ENCODE results near the gene ABHD17A.

The ABHD17A gene

DNA sequence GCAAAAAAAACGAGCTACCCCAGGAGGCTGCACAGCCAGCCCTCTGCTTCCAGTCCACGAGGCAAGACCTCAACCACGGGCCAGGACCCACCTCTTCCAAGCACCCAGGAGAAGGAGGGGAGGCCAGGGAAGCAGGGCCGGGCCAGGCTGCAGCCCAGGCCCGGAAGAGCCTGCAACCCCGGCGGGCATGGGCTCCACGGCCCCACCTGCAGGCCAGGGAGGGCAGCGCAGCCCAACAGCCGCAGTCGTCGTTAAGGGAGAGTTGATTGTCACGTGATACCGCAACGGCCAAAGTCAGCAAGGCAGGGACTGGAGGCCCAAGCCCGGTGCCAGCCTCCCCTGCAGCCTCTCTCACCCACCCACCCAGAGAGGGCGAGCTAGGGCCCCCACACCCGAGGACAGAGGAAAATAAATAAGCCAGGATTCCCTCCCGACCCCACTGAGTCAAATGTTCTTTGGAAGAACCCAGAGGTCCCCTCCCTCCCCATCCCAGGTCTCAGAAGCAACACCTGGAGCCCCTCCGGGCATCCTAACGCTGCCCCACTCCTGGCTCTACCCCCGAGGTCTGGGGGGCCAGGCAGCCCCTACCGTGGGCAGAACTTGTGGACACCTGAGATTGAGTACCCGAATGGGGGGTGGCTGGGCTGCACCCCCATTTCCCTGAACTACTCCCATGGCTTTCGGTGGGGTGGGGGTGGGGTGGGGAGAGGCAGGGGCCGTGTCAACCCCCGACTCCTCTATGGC is 31.8 kb downstream of the ABHD17A start:
- peak; percentile 57 for DNase-seq (ENCODE audit: low read depth)

DNA sequence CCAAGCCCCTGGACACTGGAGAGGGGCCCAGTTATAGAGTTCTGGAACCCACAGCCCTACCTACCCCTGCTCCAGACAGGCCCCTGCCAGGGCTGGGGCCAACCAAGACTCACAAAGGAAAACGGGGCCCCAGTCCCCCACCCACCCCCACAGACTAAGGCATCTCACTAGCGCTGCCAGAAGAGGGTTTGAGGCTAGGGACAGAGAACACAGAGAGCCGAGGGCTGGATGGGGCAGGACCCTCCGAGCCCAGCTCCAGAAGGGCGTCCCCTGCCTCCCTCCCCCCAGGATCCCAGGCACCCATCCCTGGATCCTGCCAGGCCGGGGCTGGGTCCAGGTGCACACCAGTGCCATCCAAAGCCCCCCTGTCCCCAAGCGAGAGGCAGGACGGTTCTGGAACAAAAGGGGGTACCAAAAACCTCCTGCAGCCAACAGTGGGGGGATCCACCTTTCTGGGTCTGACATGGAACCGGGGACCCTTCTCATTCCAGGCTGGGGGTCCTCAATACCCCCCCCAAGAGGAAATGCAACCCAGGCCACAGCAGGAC is 32.6 kb downstream of the ABHD17A start:
- no peak for DNase-seq (ENCODE audit: low read depth)

DNA sequence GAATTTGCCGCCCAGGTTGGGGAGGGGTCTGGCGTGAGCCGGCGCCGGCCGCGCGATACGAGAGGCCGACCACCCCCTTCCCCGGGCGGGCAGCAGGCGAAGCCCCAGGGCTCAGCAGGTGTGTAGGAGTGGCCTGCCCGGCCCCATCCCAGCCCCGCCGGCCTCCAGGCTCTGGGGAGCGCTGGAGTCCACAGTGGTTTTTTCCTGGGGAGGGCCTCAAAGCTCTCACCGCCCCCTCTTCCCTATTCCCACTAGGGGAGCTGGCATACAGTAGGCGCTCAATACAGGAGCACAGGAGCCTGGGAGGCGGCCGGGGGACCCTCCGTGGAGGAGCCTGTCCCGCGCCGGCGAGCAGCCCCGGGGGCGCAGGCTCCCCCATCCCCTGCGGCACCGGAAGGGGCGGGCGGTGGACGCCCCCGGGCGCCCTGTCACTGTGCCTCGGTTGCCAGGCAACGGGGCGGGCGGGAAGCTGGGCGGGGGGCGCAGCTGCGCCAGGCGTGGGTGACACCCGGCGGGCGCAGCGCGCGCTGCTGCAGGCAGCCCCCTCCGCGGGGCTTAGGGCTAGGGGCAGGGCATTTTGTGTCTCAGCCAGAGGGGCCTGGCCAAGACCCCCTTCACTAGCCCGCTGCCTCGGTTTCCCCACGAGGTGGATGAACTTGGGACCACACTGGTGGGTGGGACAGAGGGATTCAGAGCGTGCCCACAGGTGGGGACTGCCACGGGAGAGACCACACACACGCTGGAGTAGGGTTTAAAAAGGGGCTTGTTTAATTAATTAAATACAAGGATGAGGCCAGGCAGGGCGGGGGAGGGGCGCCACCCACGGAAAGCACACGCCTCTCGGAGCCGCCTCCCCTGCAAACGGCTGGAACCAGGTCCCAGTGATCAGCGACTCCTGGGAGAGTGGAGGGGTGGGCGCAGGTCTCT is 33.4 kb downstream of the ABHD17A start:
- no peak for DNase-seq (ENCODE audit: low read depth)

DNA sequence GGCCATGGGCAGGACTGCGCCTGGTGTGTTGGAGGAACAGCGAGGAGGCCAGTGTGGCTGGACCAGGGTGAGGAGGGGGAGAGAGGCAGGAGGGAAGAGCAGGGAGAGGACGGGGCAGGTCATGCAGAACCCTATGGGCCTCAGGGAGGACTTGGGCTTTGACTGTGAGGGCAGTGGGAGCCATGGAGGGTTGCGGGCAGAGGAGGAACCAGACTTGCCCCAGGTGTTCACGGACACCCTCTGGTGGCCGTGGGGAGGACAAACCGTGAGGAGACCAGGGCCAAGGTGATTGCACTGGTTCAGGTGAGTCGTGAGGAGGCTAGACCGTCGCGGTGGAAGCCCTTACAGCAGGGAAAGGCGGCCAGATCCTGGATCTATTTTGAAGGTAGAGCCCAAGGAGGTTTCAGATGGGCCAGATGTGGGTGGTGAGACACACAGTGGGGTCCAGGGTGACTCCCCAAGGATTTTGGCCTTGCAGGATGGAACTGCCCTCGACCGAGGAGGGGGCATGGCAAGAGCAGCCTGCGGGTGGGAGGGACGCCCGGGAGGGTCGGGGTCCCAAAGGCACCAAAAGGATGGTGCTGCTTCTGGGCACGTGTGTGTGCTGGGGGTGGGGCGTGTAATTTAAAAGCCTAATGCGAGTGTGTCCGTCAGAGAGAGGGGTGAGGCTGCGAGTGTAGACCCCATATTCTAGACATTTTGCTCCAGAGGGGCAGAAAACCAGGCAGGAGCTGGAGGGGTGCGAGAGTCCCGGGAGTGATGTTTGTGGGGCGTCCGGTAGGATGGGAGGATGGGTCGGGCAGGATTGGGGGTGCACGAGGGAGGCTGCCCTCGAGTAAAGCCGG is 34.3 kb downstream of the ABHD17A start:
- DNase-seq (ENCODE audit: low read depth): no peak

DNA sequence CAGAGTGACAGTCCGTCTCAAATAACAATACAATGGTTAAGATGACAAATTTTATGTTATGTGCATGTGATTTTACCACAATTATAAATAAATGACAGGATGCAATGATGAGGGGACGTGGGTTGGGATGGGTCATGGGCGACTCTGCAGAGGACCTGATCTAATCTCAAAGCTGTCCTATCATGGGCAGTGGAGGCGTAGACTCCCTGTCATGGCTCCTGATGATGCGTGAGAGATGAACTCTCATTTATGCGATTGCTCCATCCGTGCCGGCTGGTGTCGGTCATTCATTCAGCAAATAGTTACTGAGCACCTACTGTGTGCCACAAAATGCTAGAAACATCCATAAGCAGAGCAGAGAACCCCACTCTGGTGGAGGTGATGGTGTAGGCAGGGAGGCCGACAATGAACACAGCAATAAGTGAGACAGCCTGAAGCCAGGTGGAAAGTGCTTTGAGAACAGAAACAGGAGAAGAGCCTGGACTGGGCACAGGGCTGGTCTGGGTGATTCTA is 35.4 kb downstream of the ABHD17A start:
- DNase-seq (ENCODE audit: low read depth): no peak

DNA sequence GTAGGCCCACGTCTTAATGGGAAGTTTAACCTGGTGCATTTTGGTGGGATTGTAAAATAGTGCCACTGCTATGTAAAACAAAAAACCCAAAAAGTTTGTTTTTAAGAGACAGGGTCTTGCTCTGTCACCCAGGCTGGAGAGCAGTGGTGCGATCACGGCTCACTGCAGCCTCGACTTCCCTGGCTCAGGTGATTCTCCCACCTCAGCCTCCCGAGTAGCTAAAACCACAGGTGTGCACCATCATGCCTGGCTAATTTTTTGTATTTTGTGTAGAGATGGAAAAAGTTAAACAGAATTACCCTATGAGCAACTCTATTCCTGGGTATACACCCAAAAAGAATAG is 36.2 kb downstream of the ABHD17A start:
- no peak for DNase-seq (ENCODE audit: low read depth)

DNA sequence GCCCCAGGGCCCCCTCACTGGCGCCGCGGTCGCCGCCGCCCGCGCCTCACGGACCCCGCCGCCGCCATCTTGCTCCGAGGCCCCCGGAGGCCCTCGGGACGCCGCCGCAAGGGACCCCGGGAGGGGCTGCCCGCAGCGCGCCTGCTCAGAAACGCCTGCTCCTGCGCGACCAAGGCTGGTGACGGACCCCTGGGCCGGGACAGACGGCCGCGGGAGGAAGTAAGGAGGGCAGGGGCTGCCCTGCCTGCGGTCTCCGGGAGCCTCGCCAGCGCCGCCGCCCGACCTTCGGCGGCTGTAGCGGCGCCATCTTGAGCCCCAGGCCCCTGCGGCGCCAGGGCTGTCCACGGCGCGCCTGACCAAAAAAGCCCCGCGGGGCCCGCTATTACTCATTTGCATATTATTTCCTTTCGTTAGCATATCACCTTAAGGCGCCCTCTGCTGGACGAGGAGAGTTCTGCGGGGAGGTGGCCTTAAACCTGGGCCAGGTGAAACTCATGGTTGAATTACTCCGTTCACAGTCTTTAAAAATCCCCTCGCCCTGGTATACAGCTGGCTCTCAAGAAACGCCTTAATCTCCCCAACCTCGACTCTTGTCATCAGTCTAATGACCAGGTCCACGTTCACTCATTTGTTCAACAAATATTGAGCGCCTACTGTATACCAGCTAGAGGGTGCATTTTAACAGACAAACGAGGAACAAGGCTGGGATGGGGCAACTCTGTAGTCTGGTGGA is 36.7 kb downstream of the ABHD17A start, which contains the start of gene REXO1:
TSS of gene REXO1 (minus strand) at position 85 of the 733 bp plus-strand sequence. CDS start 125 bp downstream, outside the sequence.
- DNase-seq (ENCODE audit: low read depth): peak; percentile 98

DNA sequence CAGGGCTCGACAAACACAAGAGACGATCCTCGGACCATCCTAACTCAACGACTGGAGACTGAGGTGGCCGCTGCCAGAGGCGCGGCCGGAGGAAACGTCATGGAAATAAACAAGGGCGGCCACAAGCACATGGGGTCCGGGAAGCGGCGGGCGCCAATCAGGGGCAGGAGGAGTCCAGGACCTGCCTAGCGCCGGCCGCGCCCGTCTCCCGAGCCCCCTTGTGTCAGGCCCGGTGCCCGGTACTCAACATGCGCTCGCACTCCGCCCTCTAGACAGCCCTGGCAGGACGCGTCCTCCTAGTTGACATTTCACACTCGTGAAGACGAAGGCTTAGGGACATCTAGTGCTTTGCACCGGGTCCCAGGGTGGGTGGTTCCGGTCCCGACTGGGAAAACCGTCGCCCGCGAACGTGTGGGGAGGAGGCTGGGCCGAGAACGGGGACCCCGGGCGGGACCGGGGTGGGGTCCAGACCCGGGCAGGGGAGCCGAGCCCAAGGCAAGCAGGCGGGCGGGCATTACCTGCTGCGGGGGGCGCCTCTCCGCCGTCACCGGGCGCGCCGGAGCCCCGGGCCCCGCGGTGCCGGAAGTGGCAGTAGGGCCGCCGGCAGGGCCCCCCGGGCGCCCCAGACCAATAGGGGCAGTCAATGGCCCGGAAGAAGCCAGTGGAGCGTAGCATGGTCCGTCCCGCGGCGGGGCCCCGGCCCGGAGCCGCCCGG is 37.5 kb downstream of the ABHD17A start:
- no peak for DNase-seq (ENCODE audit: low read depth)

DNA sequence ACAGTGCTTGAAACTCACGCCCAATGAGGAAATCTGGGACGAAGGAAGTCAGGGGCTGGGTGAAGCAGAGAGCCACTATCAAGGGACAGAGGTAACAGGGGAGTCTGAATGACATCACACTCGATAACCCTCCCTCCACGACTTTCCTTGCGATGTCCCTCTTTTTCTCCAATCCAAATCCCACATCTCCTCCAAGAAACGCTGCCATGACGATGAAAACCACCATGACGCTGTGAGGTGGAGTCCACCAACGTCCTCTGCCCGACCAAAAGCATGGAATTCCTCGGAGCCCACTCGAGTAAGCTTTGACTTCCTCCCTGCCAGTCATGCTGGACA is 38.0 kb downstream of the ABHD17A start:
- no peak for DNase-seq (ENCODE audit: low read depth)

DNA sequence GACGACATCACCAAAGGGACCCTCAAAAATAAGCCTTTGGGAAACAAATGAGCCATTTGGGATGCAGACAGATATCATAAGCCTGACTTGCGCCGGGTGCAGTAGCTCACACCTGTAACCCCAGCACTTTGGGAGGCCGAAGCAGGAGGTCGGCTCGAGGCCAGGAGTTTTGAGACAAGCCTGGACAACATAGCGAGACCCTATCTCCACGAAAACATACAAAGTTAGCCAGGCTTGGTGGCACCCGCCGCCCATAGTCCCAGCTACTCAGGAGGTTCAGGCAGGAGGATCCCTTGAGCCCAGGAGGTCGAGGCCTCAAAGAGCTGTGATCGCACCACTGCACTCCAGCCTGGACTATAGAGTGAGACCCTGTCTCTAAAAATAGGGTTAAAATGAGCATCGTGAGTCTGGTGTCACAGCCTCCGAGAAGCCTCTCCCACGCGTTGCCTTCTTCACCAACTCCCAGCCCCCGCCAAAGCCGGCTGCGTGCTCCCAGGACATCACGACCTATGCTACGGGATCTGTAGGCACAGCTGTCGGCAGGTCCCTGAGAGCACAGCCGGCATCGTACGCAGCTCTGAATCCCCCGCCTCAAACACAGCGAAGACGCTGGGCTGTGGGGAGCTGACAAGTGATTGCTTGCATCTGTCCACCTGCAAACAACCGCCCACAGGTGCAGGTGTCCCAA is 38.6 kb downstream of the ABHD17A start:
- DNase-seq (ENCODE audit: low read depth): no peak

DNA sequence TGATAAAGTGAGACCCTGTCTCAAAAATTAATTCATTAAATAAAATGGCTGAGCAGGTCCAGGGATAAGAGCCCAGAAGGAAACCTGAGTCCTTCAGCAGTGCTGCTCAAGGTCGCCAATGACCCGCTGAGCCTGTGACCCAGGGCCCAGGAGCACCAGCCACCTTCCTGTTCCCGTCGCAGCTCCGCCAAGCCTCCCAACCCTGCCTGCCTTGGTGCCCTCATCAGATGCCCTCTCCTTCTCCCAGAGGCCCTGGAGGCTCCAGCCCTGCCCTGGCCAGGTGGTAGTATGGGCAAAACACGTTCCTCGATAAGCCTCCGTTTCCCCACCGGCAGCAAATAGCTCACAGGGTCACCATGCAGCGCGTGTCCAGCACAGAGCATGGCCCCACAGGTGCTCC is 39.7 kb downstream of the ABHD17A start:
- no peak for DNase-seq (ENCODE audit: low read depth)

DNA sequence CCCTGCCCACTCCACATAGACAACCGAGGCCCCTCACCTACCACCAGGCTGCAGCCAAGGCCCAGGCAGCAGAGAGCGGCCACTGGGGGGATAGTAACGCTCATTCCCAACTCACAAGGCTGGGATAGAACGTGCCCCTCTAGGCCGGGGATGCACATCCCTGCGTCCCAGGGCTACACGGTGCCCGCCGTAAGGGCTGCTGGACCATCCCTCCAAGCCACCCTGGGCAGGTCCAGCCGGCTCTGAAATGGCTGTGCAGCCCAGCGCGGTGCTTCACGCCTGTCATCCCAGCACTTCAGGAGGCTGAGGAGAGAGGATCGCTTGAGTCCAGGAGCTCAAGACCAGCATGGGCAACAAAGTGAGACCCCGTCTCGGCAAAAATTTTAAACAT is 40.2 kb downstream of the ABHD17A start:
- DNase-seq (ENCODE audit: low read depth): no peak

DNA sequence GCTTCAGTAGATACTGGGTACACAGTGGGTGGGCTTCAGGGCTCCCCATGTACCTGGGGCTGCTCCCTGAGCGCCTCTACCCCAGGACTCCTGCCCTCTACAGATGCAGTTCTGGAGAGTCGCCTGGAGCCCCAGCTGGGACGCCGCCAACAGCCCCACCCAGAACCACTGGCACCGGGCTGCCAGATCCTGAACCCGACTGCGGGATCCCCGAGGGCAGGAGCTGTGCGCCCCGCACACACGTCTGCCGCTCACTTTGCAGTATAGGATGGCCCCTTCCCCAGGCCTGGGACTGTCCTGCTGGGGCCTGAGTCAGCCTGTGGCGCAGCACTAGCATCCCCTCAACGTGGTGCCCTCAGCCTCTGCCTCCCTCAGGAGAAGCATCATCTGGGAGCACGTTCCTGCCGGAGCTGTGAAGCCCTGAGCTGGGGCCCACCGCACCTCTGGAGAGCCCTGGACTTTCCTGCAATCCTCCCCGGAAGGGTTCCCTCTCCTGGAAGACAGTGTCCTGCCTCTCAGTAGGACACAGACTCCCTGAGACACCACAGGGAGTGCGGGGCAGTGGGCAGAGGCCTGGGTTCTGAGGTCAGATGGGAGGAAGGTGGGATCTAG is 40.7 kb downstream of the ABHD17A start:
- no peak for DNase-seq (ENCODE audit: low read depth)

DNA sequence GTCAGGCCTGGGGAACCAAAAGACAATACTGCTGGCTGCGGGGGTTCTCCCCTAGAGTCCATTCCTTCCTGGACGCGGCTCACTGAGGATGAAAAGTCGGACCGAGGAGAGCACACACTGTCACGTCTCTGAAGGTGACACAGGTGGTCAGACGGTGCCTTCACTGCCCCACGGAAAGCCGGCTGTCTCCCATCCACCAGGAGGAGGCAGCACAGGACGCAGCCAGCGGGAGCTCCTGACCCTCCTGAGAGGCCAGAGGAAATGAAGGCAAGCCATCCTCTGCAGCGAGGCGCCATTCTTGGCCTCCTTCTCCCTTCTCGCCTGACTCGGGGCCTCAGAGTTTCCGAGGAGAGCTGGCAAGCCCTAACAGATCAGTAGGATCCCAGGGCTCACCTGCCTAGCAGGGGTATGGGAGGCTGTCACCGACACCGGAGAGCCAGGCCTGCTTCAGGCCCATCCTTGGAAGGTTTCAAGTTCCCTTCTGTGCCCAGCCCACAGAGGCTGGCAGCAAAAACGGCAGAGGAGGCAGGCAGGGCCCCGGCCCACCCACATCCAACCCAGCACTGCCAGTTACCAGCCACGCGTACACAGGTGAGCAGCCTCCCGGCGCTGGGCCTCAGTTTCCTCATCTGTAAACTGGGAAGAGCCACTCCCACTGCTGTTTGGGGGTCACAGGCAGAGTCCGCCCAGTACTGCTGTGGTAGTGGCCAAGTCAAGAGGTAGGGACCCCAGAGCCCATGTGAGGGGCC is 41.5 kb downstream of the ABHD17A start:
- no peak for DNase-seq (ENCODE audit: low read depth)

DNA sequence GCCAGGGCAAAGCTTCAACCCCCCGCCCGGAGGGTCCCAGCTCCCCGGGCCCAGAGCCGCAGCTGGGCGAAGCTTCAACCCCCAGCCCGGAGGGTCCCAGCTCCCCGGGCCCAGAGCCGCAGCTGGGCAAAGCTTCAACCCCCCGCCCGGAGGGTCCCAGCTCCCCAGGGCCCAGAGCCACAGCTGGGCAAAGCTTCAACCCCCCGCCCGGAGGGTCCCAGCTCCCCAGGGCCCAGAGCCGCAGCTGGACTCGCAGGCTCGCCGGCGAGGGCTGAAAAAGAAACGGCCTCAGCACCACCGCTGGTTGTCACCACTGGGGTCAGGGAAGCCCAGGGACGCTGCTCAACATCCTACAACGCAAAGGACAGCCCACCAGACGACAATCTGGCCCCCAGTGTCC is 42.2 kb downstream of the ABHD17A start:
- no peak for DNase-seq (ENCODE audit: low read depth)

DNA sequence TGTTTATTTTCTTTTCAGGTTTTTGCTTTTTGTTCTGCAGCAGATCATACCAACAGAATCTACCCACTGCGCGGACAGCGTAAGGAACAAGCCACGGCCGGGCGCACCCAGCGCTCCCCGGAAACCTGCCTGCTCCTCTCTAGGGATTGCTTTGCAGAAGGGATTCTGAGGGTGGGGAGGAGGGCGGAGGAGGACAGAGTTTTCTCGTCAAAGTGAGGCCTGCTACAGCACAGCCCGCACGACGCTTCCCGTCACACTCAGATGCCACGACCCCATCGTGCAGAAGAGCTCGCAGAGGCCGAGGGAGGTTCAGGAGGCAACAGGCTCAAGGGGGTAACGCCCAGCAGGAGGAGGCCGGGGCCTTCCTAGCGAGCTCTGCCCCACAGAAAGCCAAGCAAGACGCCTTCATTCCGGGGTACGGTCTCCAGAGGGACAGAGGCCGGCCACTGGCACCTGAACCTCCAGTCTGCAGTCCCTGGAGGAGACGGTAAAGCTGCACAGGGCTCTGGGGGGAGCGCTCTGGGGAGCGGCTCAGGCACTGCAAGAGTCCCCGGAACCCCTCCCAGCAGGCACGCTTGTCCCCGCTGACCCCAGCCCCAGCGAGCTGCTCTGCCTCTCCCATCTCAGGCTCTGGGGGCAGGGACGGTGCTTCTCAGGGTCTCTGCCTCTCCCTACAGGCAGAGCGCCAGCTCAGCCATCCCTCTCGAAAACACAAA is 43.9 kb downstream of the ABHD17A start:
- DNase-seq (ENCODE audit: low read depth): no peak

DNA sequence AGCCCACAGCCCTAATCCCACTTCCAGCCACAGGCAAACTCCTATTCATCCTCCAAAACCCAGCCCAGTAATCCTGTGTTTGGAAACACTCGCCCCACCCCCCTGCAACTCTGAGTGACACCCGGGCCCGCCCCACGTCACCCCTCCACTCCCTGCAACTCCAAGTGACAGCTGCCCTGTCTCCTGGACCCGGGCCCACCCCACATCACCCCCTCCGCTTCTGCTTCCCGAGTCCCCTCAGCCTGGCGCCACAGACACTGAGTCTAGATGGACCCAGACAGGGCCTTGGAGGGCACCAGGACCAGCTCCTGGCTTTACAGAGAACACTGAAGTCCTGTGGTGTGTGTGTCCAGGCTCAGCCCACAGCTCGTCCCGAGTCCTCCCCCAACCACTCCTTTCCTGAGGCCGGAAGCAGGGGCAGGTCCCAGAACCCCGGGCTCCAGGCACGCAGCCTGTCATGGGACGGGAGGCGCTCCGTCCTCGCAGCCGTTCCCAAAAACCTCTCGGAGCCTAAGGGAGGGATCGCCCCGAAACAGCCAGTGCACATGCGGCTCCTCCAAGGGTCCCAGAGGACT is 44.7 kb downstream of the ABHD17A start:
- no peak for DNase-seq (ENCODE audit: low read depth)
